ENCODE results near the gene GP9. TPM values are rescaled to one million over a fixed set of nuclear protein-coding genes. Genes with fewer than 3 reads are reported as not detected.

GP9 gene
- total and polyA plus RNA-seq, 2 donors (not counting 1 experiment from before 2014, with no cell fraction given): not detected

DNA sequence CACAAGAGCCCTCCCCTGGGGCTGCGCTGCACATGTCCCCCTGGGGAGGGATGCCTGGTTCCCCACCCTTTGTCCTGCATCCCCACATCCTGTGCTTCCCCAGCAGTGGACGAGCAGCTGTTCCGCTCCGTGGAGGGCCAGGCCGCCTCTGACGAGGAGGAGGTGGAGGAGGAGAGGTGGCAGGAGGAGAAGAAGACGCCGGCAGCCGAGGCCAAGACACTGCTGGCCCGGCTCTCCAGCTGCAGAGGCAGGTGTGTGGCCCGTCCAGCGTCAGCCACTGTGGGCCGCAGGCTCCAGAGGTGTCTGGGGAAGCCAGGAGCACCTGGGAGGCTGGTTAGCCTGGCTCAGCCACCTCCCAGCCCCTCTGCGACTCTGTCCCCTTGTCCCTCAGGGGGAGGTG, 27.9 kb upstream of the GP9 start:
- CTCF ChIA-PET: no interaction called here
- H3K9ac ChIP-seq (ENCODE audit: low read length): no peak overlapping the region
- no peaks in the 10 kb centered on the region for H3K36me3 ChIP-seq (replicated peaks in 1 of 2; ENCODE audit: control extremely low read depth in 1 of 2, control insufficient read depth in 1 of 2, extremely low read depth in 1 of 2, insufficient read depth in 2 of 2, low read length in 1 of 2)
- Mint-ChIP-seq H3K9me3 (ENCODE audit: insufficient read depth) (no peaks in the 10 kb centered on the region), H3K4me3 (no peak overlapping the region), H3K27ac (no peak overlapping the region), H3K27me3 (peaks cover 8% of the 10 kb centered on the region), H3K4me1 (no peaks in the 10 kb centered on the region)
- no peak for TF ChIP-seq EZH2 (IDR thresholded peaks at IDR 0.05; ENCODE audit: borderline replicate concordance, insufficient read depth, low read depth, low read length, poor library complexity, severe bottlenecking)
- TF ChIP-seq, protein P1, sequence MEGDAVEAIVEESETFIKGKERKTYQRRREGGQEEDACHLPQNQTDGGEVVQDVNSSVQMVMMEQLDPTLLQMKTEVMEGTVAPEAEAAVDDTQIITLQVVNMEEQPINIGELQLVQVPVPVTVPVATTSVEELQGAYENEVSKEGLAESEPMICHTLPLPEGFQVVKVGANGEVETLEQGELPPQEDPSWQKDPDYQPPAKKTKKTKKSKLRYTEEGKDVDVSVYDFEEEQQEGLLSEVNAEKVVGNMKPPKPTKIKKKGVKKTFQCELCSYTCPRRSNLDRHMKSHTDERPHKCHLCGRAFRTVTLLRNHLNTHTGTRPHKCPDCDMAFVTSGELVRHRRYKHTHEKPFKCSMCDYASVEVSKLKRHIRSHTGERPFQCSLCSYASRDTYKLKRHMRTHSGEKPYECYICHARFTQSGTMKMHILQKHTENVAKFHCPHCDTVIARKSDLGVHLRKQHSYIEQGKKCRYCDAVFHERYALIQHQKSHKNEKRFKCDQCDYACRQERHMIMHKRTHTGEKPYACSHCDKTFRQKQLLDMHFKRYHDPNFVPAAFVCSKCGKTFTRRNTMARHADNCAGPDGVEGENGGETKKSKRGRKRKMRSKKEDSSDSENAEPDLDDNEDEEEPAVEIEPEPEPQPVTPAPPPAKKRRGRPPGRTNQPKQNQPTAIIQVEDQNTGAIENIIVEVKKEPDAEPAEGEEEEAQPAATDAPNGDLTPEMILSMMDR (IDR thresholded peaks at IDR 0.05): no peak
- no peak overlapping the region for H3K27ac ChIP-seq (ENCODE audit: low read length in 2 of 2)
- peaks cover 0 to 10% (median 0%) of the 10 kb centered on the region in 3 donors for H3K9me3 ChIP-seq (ENCODE audit: control extremely low read depth in 1 of 3, control insufficient read depth in 2 of 3, insufficient read depth in 1 of 3, low read length in 2 of 3)
- DNase-seq (no peak), ATAC-seq (ENCODE audit: low read depth) (no peak)
- H3K4me3 ChIP-seq (ENCODE audit: control extremely low read depth in 1 of 5, extremely low read depth in 1 of 5, insufficient read depth in 1 of 5, low read depth in 2 of 5, low read length in 4 of 5): no peak overlapping the region
- no peaks in the 10 kb centered on the region for H3K79me2 ChIP-seq (ENCODE audit: control insufficient read depth, insufficient read depth, low read length)
- POLR2A ChIA-PET: no interaction called here
- H2AFZ ChIP-seq (ENCODE audit: insufficient read depth, low read depth, low read length, poor library complexity, severe bottlenecking): no peak overlapping the region
- no peaks in the 10 kb centered on the region for H4K20me1 ChIP-seq (ENCODE audit: control insufficient read depth, insufficient read depth, low read length, poor library complexity, severe bottlenecking)
- no peak overlapping the region for H3K4me2 ChIP-seq (replicated peaks; ENCODE audit: low read depth, low read length, poor library complexity, severe bottlenecking)
- H3K27me3 ChIP-seq (replicated peaks in 1 of 4; ENCODE audit: control extremely low read depth in 1 of 4, control insufficient read depth in 3 of 4, insufficient read depth in 4 of 4, low read length in 3 of 4): peaks cover 0 to 11% (median 0%) of the 10 kb centered on the region in 4 experiments
- H3K4me1 ChIP-seq (ENCODE audit: control insufficient read depth in 2 of 2, insufficient read depth in 2 of 2, low read length in 2 of 2): peaks cover under 1% of the 10 kb centered on the region in 2 donors
- intact Hi-C loops (cut with micrococcal nuclease): no loop called here
- 92% methylated on average over 12 of the region's 14 CpGs for WGBS (ENCODE audit: insufficient coverage)

DNA sequence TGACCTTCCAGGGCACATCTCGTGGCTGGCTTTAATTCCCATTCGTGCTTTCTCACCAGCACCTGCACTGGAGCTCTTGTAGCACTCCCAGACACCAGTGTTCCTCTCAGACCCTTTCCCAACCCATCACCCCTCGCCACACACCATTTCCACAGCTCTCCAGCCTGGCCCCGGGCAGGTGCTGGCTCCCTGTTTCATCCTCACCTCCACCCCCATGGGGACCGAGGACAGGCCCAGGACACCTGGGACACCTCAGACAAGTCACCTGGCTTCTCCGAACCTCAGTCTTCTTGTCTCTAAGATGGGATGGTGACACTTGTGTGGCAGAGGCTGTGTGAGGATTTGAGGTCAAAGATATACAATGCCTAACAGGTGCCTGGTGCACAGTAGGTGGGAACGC, 27.4 kb upstream of the GP9 start:
- DNase-seq: no peak
- H3K4me1 Mint-ChIP-seq: no peaks in the 10 kb centered on the region
- Histone ChIP-seq H3K9ac (ENCODE audit: low read length) (no peak overlapping the region), H3K27ac (ENCODE audit: low read length in 2 of 2) (no peak overlapping the region), H3K79me2 (ENCODE audit: control insufficient read depth, insufficient read depth, low read length) (no peaks in the 10 kb centered on the region), H3K4me1 (ENCODE audit: control insufficient read depth in 2 of 2, insufficient read depth in 2 of 2, low read length in 2 of 2) (no peaks in the 10 kb centered on the region), H3K27me3 (replicated peaks in 1 of 4; ENCODE audit: control extremely low read depth in 1 of 4, control insufficient read depth in 3 of 4, insufficient read depth in 4 of 4, low read length in 3 of 4) (peaks cover 0 to 11% (median 0%) of the 10 kb centered on the region in 4 experiments), H3K36me3 (replicated peaks in 1 of 2; ENCODE audit: control extremely low read depth in 1 of 2, control insufficient read depth in 1 of 2, extremely low read depth in 1 of 2, insufficient read depth in 2 of 2, low read length in 1 of 2) (no peaks in the 10 kb centered on the region), H4K20me1 (ENCODE audit: control insufficient read depth, insufficient read depth, low read length, poor library complexity, severe bottlenecking) (no peaks in the 10 kb centered on the region), H3K9me3 (ENCODE audit: control extremely low read depth in 1 of 3, control insufficient read depth in 2 of 3, insufficient read depth in 1 of 3, low read length in 2 of 3) (peaks cover 0 to 10% (median 0%) of the 10 kb centered on the region in 3 donors), H3K4me3 (ENCODE audit: control extremely low read depth in 1 of 5, extremely low read depth in 1 of 5, insufficient read depth in 1 of 5, low read depth in 2 of 5, low read length in 4 of 5) (no peak overlapping the region), H3K4me2 (replicated peaks; ENCODE audit: low read depth, low read length, poor library complexity, severe bottlenecking) (no peak overlapping the region), H2AFZ (ENCODE audit: insufficient read depth, low read depth, low read length, poor library complexity, severe bottlenecking) (no peak overlapping the region)
- no peak overlapping the region for H3K27ac Mint-ChIP-seq
- intact Hi-C loops (cut with micrococcal nuclease): no loop called here
- ChIA-PET CTCF (no interaction called here), POLR2A (no interaction called here)
- H3K27me3 Mint-ChIP-seq: peaks cover 8% of the 10 kb centered on the region
- TF ChIP-seq, protein P1 (IDR thresholded peaks at IDR 0.05): no peak
- TF ChIP-seq EZH2 (IDR thresholded peaks at IDR 0.05; ENCODE audit: borderline replicate concordance, insufficient read depth, low read depth, low read length, poor library complexity, severe bottlenecking): no peak
- H3K9me3 Mint-ChIP-seq (ENCODE audit: insufficient read depth): no peaks in the 10 kb centered on the region
- WGBS (ENCODE audit: insufficient coverage): 88% methylated on average over 3 of the region's 7 CpGs
- no peak for ATAC-seq (ENCODE audit: low read depth)
- H3K4me3 Mint-ChIP-seq: no peak overlapping the region

All from B cell (primary cell).